HepG2 (cell line): Measurements from ENCODE around the gene HTD2. TPM values are rescaled to one million over a fixed set of nuclear protein-coding genes. Genes with fewer than 3 reads are reported as not detected.

Experiments
- ATAC-seq: fragments of 200-7000 bp; cut with Tn5 transposase; 3 replicates; pipeline ENCODE4 v1.9.1; 2020; ENCODE audit warnings: mild to moderate bottlenecking, moderate library complexity
- BruUV-seq: library from RNA; stranded (reverse); fragments of 400-500 nt; replicated peaks from 2 replicates; lab custom pipeline; 2021; lab: Mats Ljungman, UMichigan
- CTCF ChIA-PET: fragments of 300-600 bp; formaldehyde crosslinking; extraction: SDS; loops from one replicate; lab custom pipeline; 2021; ENCODE audit warnings: low total read pairs, inconsistent platforms, low intra/inter-chr PET ratio; lab: Yijun Ruan, JAX
- POLR2A ChIA-PET: fragments of 350-600 bp; sonication (Branson Sonifier 250); formaldehyde crosslinking; loops from one replicate; lab custom pipeline; 2020; ENCODE audit warnings: antibody characterized with exemption, inconsistent platforms; lab: Yijun Ruan, JAX
- DNase-seq: peaks from one replicate; pipeline ENCODE4 v3.0.0-alpha.2; 2015; ENCODE audit warnings: low spot score
- FAIRE-seq: peaks from 3 replicates; lab custom pipeline; 2011; peaks lifted over from hg19 to GRCh38; lab: Jason Lieb, UNC
- H2AFZ ChIP-seq: one replicate; pipeline ENCODE4 v1.6.1; 2011; ENCODE audit warnings: low read length, inconsistent platforms
- H3K27ac ChIP-seq: fragments of 300-600 bp; 3 replicates; pipeline ENCODE4 v1.8.0; 2011; ENCODE audit warnings: mixed run types, mild to moderate bottlenecking, mixed read lengths, low read length, inconsistent platforms; ENCODE audit not compliant: insufficient read depth; ENCODE audit errors: extremely low read length
- H3K27me3 ChIP-seq, 2 experiments: fragments of 200-600 bp in 1 of 2; 2 replicates in 1 of 2; 3 replicates in 1 of 2; pipeline versions ENCODE4 v1.6.0 to v1.8.0; 2011; ENCODE audit warnings: low read length in 2 of 2, mild to moderate bottlenecking in 2 of 2, moderate library complexity in 2 of 2, inconsistent platforms in 1 of 2; ENCODE audit not compliant: insufficient read depth in 2 of 2, control insufficient read depth in 1 of 2
- H3K36me3 ChIP-seq, 2 experiments: fragments of 200-600 bp in 1 of 2; replicated peaks in 1 of 2; 2 replicates in 1 of 2; 3 replicates in 1 of 2; pipeline versions ENCODE4 v1.5.1 to v1.8.0; 2011; ENCODE audit warnings: low read length in 2 of 2, inconsistent platforms in 1 of 2; ENCODE audit not compliant: insufficient read depth in 2 of 2, control insufficient read depth in 1 of 2
- H3K4me1 ChIP-seq: 2 replicates; pipeline ENCODE4 v1.5.1; 2012; ENCODE audit warnings: low read length, inconsistent platforms; ENCODE audit not compliant: insufficient read depth
- H3K4me2 ChIP-seq: 2 replicates; pipeline ENCODE4 v1.6.0; 2011; ENCODE audit warnings: low read depth, low read length, inconsistent platforms
- H3K4me3 ChIP-seq, 3 experiments: fragments of 200-600 bp in 1 of 3; sonication (generic), shearing (Covaris generic) in 1 of 3; replicated peaks in 1 of 3; 2 replicates each; pipeline ENCODE4 v1.5.1; 2011 to 2016; ENCODE audit warnings: low read length in 3 of 3, inconsistent platforms in 2 of 3, low read depth in 2 of 3, mild to moderate bottlenecking in 2 of 3, control low read depth in 1 of 3, mixed read lengths in 1 of 3; ENCODE audit not compliant: insufficient read depth in 1 of 3
- H3K79me2 ChIP-seq: one replicate; pipeline ENCODE4 v1.6.1; 2011; ENCODE audit warnings: low read length, inconsistent platforms; ENCODE audit not compliant: insufficient read depth
- H3K9ac ChIP-seq: 2 replicates; pipeline ENCODE4 v1.6.0; 2011; ENCODE audit warnings: mild to moderate bottlenecking, low read depth, low read length, inconsistent platforms; ENCODE audit not compliant: insufficient read depth
- H3K9me3 ChIP-seq: 2 replicates; pipeline ENCODE4 v1.5.1; 2012; ENCODE audit warnings: mild to moderate bottlenecking, low read length
- H4K20me1 ChIP-seq: 2 replicates; pipeline ENCODE4 v1.6.0; 2011; ENCODE audit warnings: inconsistent platforms, mild to moderate bottlenecking, low read length, moderate library complexity; ENCODE audit not compliant: insufficient read depth
- HOXA3 ChIP-seq: sonication (generic); formaldehyde crosslinking; IDR thresholded peaks from 2 replicates; pipeline ENCODE4 v1.5.0; 2020; ENCODE audit warnings: missing genetic modification reagents
- MZF1 ChIP-seq: sonication (generic); formaldehyde crosslinking; IDR thresholded peaks from 2 replicates; pipeline ENCODE4 v1.8.1; 2023; ENCODE audit warnings: mild to moderate bottlenecking, missing genetic modification reagents, borderline replicate concordance
- NFIB ChIP-seq: sonication (generic); formaldehyde crosslinking; IDR thresholded peaks from 2 replicates; pipeline ENCODE4 v1.9.0; 2021; ENCODE audit warnings: missing genetic modification reagents, mild to moderate bottlenecking, borderline replicate concordance
- NRL ChIP-seq: sonication (generic); formaldehyde crosslinking; IDR thresholded peaks from 2 replicates; pipeline ENCODE4 v1.5.0; 2020; ENCODE audit warnings: missing genetic modification reagents, mild to moderate bottlenecking, moderate library complexity, borderline replicate concordance
- WGBS: methylation state at CpG from one replicate; pipeline ENCODE4 v1.1.6; 2017; ENCODE audit warnings: low lambda C conversion rate; 5-methylcytosine and 5-hydroxymethylcytosine counted together
- in situ Hi-C: cut with HindIII; loops from 2 replicates; pipeline ENCODE4 v1.10.0; 2017; ENCODE audit warnings: low pct_unique_long_range_greater_than_20kb; ENCODE audit not compliant: extremely low pct_ligation_motif_present
- intact Hi-C: fragments of 100-400 bp; cut with micrococcal nuclease; formaldehyde crosslinking; loops from one replicate; pipeline ENCODE4 v1.10.0; 2022; ENCODE audit not compliant: unreplicated experiment
- polyA plus RNA-seq, 8 experiments: library from polyadenylated mRNA; depleted of rRNA in 3 of 8; stranded (reverse) in 7 of 8; unstranded in 1 of 8; fragments of >200 nt; fragmentation: Illumina TruSeq in 4 of 8; extraction: Trizol in 4 of 8; gene quantifications; 2 replicates each; pipeline versions ENCODE4 v1.2.1 to v1.2.3, GENCODE V29; 2011 to 2016; ENCODE audit warnings: low read depth in 4 of 8, missing spikeins in 1 of 8, mixed read lengths in 1 of 8; ENCODE audit not compliant: insufficient read depth in 1 of 8
- total RNA-seq, 5 experiments: library from RNA; depleted of rRNA; stranded (reverse); fragments of >200 nt; fragmentation: Illumina TruSeq; extraction: Trizol; gene quantifications; 2 replicates each; pipeline ENCODE4 v1.2.3, GENCODE V29; 2016; ENCODE audit warnings: low read depth in 1 of 5
- TF ChIP-seq, protein P1 (sequence below): sonication (generic); formaldehyde crosslinking; IDR thresholded peaks from 2 replicates; pipeline ENCODE4 v1.4.0; 2020; ENCODE audit warnings: missing genetic modification reagents
- TF ChIP-seq, protein P2 (sequence below): sonication (generic); formaldehyde crosslinking; IDR thresholded peaks from 2 replicates; pipeline ENCODE4 v1.4.0; 2020; ENCODE audit warnings: mild to moderate bottlenecking, missing genetic modification reagents
- TF ChIP-seq, protein P3 (sequence below): sonication (generic); formaldehyde crosslinking; IDR thresholded peaks from 2 replicates; pipeline ENCODE4 v1.5.0; 2020; ENCODE audit warnings: mild to moderate bottlenecking, missing genetic modification reagents
- TF ChIP-seq, protein P4 (sequence below): sonication (generic); formaldehyde crosslinking; IDR thresholded peaks from 2 replicates; pipeline ENCODE4 v1.5.0; 2020; ENCODE audit warnings: mild to moderate bottlenecking, missing genetic modification reagents, moderate library complexity

The HTD2 gene
- total and polyA plus RNA-seq, 2 of the 13 experiments (the other 11 are each of a cell fraction or from before 2014, with no cell fraction given), result 8.6 to 13.7 TPM

GRCh38 chr3:58332575-58333188 is 26.4 kb downstream of the HTD2 start, which contains the start of gene PXK (continued):
- peak; percentile 81 for TF ChIP-seq HOXA3 (CRISPR knock-in tag)

- peak; percentile 53 for ATAC-seq
- Histone ChIP-seq H3K79me2 (peaks cover 9% of the 10 kb centered on the region), H3K27ac (peak overlapping the region; percentile 49), H3K27me3 (no peaks in the 10 kb centered on the region; a peak in 1 of 5 replicates), H2AFZ (peak overlapping the region; percentile 11), H3K9ac (peak overlapping the region; percentile 75), H4K20me1 (no peaks in the 10 kb centered on the region), H3K4me1 (peaks cover 40% of the 10 kb centered on the region), H3K4me3 (peak overlapping the region; percentile 82 to 96 (median 91)), H3K4me2 (peak overlapping the region; percentile 76), H3K36me3 (no peaks in the 10 kb centered on the region), H3K9me3 (no peaks in the 10 kb centered on the region)
- 1% methylated on average over 18 of the region's 37 CpGs for WGBS
- no TSS peak for BruUV-seq
- ChIA-PET CTCF (interaction anchor here (0.6 to 1.1 kb wide), 2 partner anchors 28 to 81 kb away, joined by 3 read pairs; no protein-coding TSS in a partner anchor), POLR2A (interaction anchor here (1.0 to 2.1 kb wide), 3 partner anchors 8 to 27 kb away, joined by 4 to 15 read pairs (median 10); partner anchors contain the start of genes HTD2 and RPP14)
- FAIRE-seq, result no peak
- no peak for DNase-seq
- in situ Hi-C loops, result no loop called here
- intact Hi-C loops, result loop anchor here (1.0 to 10.0 kb wide), 3 partner anchors 26 to 201 kb away; partner anchors contain the start of genes ACOX2 and KCTD6
- TF ChIP-seq NRL (CRISPR knock-in tag), result 0 out of 2 replicates have a peak, but pooled peaks have one; percentile 23
- TF ChIP-seq, protein P1, sequence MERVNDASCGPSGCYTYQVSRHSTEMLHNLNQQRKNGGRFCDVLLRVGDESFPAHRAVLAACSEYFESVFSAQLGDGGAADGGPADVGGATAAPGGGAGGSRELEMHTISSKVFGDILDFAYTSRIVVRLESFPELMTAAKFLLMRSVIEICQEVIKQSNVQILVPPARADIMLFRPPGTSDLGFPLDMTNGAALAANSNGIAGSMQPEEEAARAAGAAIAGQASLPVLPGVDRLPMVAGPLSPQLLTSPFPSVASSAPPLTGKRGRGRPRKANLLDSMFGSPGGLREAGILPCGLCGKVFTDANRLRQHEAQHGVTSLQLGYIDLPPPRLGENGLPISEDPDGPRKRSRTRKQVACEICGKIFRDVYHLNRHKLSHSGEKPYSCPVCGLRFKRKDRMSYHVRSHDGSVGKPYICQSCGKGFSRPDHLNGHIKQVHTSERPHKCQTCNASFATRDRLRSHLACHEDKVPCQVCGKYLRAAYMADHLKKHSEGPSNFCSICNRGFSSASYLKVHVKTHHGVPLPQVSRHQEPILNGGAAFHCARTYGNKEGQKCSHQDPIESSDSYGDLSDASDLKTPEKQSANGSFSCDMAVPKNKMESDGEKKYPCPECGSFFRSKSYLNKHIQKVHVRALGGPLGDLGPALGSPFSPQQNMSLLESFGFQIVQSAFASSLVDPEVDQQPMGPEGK (CRISPR knock-in tag), result peak; percentile 50
- TF ChIP-seq, protein P2, sequence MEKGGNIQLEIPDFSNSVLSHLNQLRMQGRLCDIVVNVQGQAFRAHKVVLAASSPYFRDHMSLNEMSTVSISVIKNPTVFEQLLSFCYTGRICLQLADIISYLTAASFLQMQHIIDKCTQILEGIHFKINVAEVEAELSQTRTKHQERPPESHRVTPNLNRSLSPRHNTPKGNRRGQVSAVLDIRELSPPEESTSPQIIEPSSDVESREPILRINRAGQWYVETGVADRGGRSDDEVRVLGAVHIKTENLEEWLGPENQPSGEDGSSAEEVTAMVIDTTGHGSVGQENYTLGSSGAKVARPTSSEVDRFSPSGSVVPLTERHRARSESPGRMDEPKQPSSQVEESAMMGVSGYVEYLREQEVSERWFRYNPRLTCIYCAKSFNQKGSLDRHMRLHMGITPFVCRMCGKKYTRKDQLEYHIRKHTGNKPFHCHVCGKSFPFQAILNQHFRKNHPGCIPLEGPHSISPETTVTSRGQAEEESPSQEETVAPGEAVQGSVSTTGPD, result no peak
- TF ChIP-seq, protein P3, sequence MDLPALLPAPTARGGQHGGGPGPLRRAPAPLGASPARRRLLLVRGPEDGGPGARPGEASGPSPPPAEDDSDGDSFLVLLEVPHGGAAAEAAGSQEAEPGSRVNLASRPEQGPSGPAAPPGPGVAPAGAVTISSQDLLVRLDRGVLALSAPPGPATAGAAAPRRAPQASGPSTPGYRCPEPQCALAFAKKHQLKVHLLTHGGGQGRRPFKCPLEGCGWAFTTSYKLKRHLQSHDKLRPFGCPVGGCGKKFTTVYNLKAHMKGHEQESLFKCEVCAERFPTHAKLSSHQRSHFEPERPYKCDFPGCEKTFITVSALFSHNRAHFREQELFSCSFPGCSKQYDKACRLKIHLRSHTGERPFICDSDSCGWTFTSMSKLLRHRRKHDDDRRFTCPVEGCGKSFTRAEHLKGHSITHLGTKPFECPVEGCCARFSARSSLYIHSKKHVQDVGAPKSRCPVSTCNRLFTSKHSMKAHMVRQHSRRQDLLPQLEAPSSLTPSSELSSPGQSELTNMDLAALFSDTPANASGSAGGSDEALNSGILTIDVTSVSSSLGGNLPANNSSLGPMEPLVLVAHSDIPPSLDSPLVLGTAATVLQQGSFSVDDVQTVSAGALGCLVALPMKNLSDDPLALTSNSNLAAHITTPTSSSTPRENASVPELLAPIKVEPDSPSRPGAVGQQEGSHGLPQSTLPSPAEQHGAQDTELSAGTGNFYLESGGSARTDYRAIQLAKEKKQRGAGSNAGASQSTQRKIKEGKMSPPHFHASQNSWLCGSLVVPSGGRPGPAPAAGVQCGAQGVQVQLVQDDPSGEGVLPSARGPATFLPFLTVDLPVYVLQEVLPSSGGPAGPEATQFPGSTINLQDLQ (CRISPR knock-in tag), result peak; percentile 12; the same call in 1 of the 2 replicates
- TF ChIP-seq NFIB (CRISPR knock-in tag), result no peak
- no peak for TF ChIP-seq MZF1
- TF ChIP-seq, protein P4, sequence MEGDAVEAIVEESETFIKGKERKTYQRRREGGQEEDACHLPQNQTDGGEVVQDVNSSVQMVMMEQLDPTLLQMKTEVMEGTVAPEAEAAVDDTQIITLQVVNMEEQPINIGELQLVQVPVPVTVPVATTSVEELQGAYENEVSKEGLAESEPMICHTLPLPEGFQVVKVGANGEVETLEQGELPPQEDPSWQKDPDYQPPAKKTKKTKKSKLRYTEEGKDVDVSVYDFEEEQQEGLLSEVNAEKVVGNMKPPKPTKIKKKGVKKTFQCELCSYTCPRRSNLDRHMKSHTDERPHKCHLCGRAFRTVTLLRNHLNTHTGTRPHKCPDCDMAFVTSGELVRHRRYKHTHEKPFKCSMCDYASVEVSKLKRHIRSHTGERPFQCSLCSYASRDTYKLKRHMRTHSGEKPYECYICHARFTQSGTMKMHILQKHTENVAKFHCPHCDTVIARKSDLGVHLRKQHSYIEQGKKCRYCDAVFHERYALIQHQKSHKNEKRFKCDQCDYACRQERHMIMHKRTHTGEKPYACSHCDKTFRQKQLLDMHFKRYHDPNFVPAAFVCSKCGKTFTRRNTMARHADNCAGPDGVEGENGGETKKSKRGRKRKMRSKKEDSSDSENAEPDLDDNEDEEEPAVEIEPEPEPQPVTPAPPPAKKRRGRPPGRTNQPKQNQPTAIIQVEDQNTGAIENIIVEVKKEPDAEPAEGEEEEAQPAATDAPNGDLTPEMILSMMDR (CRISPR knock-in tag), result peak; percentile 41
Observed at GRCh38 chr3:58333206-58334012, 27.1 kb downstream of the HTD2 start.
